NCI-H524 treated with DMSO at 0.1 percent for 48 hours (cell line): ENCODE data around the gene IGFL1.
"Not testable (repeated sequence)": the region's sequence is repeated elsewhere in the genome, so short reads cannot be mapped to it uniquely, and the experiment has no call there.

Experiments used
- DNase-seq: peaks from one replicate; lab custom pipeline; 2025; lab: John Stamatoyannopoulos, UW

The IGFL1 gene

GRCh38 chr19:46225558-46226004 lies 4.0 kb upstream of the IGFL1 start:
- no peak for DNase-seq

GRCh38 chr19:46226438-46226973 lies 3.0 kb upstream of the IGFL1 start:
- DNase-seq, result no peak

GRCh38 chr19:46232029-46232428 lies 2.5 kb downstream of the IGFL1 start:
- DNase-seq, result no peak

GRCh38 chr19:46232468-46232867 lies 2.9 kb downstream of the IGFL1 start:
- DNase-seq, result no peak

GRCh38 chr19:46232938-46233621 lies 3.5 kb downstream of the IGFL1 start:
- no peak for DNase-seq

GRCh38 chr19:46233871-46234270 lies 4.3 kb downstream of the IGFL1 start:
- not testable (repeated sequence) for DNase-seq

- not testable (repeated sequence) for DNase-seq
These were observed 8.6 kb downstream of the IGFL1 start for GRCh38 chr19:46238141-46238540.

- no peak for DNase-seq
These were observed 9.9 kb downstream of the IGFL1 start for GRCh38 chr19:46239193-46240024.

- no peak for DNase-seq
These were observed 11.2 kb downstream of the IGFL1 start for GRCh38 chr19:46240693-46241092.

GRCh38 chr19:46241626-46242025 lies 12.1 kb downstream of the IGFL1 start:
- no peak for DNase-seq

- not testable (repeated sequence) for DNase-seq
These were observed 13.6 kb downstream of the IGFL1 start for GRCh38 chr19:46243081-46243654.

- DNase-seq, result no peak
These were observed 20.7 kb downstream of the IGFL1 start for GRCh38 chr19:46250076-46250735.

GRCh38 chr19:46251416-46251815 lies 21.9 kb downstream of the IGFL1 start:
- DNase-seq, result no peak

GRCh38 chr19:46254776-46255175 lies 25.2 kb downstream of the IGFL1 start:
- DNase-seq, result no peak

- no peak for DNase-seq
These were observed 27.3 kb downstream of the IGFL1 start for GRCh38 chr19:46256855-46257254.

- not testable (repeated sequence) for DNase-seq
These were observed 32.0 kb downstream of the IGFL1 start for GRCh38 chr19:46261501-46261900.

GRCh38 chr19:46262684-46263296 lies 33.2 kb downstream of the IGFL1 start:
- DNase-seq, result not testable (repeated sequence)

- not testable (repeated sequence) for DNase-seq
These were observed 35.3 kb downstream of the IGFL1 start for GRCh38 chr19:46264801-46265200.

- DNase-seq, result no peak
These were observed 35.8 kb downstream of the IGFL1 start for GRCh38 chr19:46265217-46265828.

GRCh38 chr19:46269101-46269500 lies 39.6 kb downstream of the IGFL1 start:
- no peak for DNase-seq
